Tibial nerve (tissue), 4 donors: Measurements from ENCODE around the gene BTRC. TPM values are rescaled to one million over a fixed set of nuclear protein-coding genes. Genes with fewer than 3 reads are reported as not detected.
"Not testable (repeated sequence)": the region's sequence is repeated elsewhere in the genome, so short reads cannot be mapped to it uniquely, and the experiment has no call there.

Source experiments
- DNase-seq, 2 donors: peaks; one replicate each; pipeline ENCODE4 v3.0.0-alpha.2; 2019; ENCODE audit warnings: low spot score in 2 of 2
- H3K27ac ChIP-seq, 4 donors: fragments of 200-600 bp; sonication (generic) in 3 of 4; one replicate each; pipeline ENCODE4 v1.5.1; 2017 to 2019; ENCODE audit warnings: mild to moderate bottlenecking in 1 of 4
- H3K27me3 ChIP-seq, 2 donors: fragments of 200-600 bp; sonication (generic) in 1 of 2; one replicate each; pipeline versions ENCODE4 v1.5.1 to v1.6.0; 2017 to 2019
- H3K36me3 ChIP-seq, 3 donors: fragments of 200-600 bp; sonication (generic); one replicate each; pipeline ENCODE4 v1.5.1; 2018 to 2019
- H3K4me1 ChIP-seq, 4 donors: fragments of 200-600 bp; sonication (generic) in 3 of 4; one replicate each; pipeline ENCODE4 v1.5.1; 2017 to 2019
- H3K4me3 ChIP-seq, 4 donors: fragments of 200-600 bp; sonication (generic) in 3 of 4; one replicate each; pipeline ENCODE4 v1.5.1; 2017 to 2019; ENCODE audit warnings: mild to moderate bottlenecking in 1 of 4, moderate library complexity in 1 of 4
- H3K9me3 ChIP-seq, 4 donors: fragments of 200-600 bp; sonication (generic) in 3 of 4; one replicate each; pipeline ENCODE4 v1.5.1; 2017 to 2019
- EP300 ChIP-seq, 2 donors: sonication (generic); formaldehyde crosslinking; IDR thresholded peaks; one replicate each; pipeline ENCODE4 v1.6.1; 2017; ENCODE audit warnings: antibody characterized with exemption in 2 of 2, mild to moderate bottlenecking in 1 of 2
- POLR2A ChIP-seq, 2 donors: fragments of 450-650 bp; IDR thresholded peaks; one replicate each; pipeline ENCODE4 v1.6.1; 2017; ENCODE audit warnings: antibody characterized with exemption in 2 of 2, mild to moderate bottlenecking in 2 of 2, moderate library complexity in 2 of 2
- WGBS, 2 donors: methylation state at CpG; one replicate each; pipeline ENCODE4 v1.1.5; 2018; 5-methylcytosine and 5-hydroxymethylcytosine counted together
- total RNA-seq, 4 donors: library from RNA; depleted of rRNA; stranded (reverse); fragments of >200 nt; gene quantifications; one replicate each; pipeline ENCODE4 v1.1.0, GENCODE V29; 2016
- TF ChIP-seq, protein P1 (sequence below), 5 experiments: fragments of 200-600 bp in 3 of 5; fragments of 450-650 bp in 2 of 5; sonication (generic) in 3 of 5; IDR thresholded peaks; one replicate each; pipeline ENCODE4 v1.5.1; 2016 to 2019; ENCODE audit warnings: antibody characterized with exemption in 5 of 5, mild to moderate bottlenecking in 3 of 5, moderate library complexity in 2 of 5

Gene BTRC
- total RNA-seq, 4 donors from 2014 or later: 7.9 to 14.2 (median 8.8) TPM

DNA sequence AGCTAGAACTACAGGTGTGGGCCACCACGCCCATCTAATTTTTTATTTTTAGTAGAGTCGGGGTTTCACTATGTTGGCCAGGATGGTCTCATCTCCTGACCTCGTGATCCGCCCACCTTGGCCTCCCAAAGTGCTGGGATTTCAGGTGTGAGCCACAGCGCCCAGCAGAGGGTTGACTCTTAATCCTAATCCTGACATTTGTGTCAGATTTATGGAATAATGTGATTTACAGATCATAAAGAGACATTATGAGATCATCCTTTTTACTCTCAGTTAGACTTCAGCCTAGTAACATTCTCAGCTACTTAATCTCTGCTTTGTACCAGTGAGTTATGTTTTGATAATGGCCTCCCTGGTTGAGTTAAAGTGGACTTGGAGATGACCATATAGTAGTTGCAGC lies 2.2 kb downstream of the BTRC start:
- Histone ChIP-seq H3K9me3 (no peaks in the 10 kb centered on the region), H3K4me3 (no peak overlapping the region), H3K4me1 (peaks cover 0 to 18% (median 2%) of the 10 kb centered on the region in 4 donors), H3K36me3 (peaks cover 0 to 10% (median 0%) of the 10 kb centered on the region in 3 donors), H3K27me3 (no peaks in the 10 kb centered on the region), H3K27ac (no peak overlapping the region)
- TF ChIP-seq, protein P1, sequence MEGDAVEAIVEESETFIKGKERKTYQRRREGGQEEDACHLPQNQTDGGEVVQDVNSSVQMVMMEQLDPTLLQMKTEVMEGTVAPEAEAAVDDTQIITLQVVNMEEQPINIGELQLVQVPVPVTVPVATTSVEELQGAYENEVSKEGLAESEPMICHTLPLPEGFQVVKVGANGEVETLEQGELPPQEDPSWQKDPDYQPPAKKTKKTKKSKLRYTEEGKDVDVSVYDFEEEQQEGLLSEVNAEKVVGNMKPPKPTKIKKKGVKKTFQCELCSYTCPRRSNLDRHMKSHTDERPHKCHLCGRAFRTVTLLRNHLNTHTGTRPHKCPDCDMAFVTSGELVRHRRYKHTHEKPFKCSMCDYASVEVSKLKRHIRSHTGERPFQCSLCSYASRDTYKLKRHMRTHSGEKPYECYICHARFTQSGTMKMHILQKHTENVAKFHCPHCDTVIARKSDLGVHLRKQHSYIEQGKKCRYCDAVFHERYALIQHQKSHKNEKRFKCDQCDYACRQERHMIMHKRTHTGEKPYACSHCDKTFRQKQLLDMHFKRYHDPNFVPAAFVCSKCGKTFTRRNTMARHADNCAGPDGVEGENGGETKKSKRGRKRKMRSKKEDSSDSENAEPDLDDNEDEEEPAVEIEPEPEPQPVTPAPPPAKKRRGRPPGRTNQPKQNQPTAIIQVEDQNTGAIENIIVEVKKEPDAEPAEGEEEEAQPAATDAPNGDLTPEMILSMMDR (IDR thresholded peaks at IDR 0.05): no peak
- TF ChIP-seq EP300 (IDR thresholded peaks at IDR 0.05) (no peak), POLR2A (IDR thresholded peaks at IDR 0.05) (no peak)
- no peak for DNase-seq
- WGBS, 2 donors: 97% methylated on average over 5 of the region's 5 CpGs

DNA sequence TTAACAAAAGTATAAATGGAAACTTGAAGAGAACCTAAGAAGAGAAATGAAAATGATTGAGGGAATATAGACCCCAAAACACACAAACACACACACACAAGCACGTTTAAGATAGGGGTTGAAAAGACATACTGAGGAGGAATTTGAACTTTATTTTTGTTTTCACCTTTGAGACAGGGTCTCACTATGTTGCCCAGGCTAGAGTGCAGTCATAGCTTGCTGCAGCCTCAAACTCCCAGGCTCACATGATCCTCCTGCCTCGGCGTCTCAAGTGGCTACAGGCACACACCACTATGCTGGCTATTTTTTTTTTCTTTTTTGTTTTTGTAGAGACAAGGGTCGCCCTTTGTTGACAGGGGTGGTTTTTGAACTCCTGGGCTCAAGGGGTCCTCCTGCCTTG lies 4.0 kb downstream of the BTRC start:
- 63 to 64% methylated on average over 4 of the region's 4 CpGs for WGBS, 2 donors
- DNase-seq: no peak
- H3K9me3 ChIP-seq: no peaks in the 10 kb centered on the region
- TF ChIP-seq, protein P1 (IDR thresholded peaks at IDR 0.05): no peak
- TF ChIP-seq POLR2A (IDR thresholded peaks at IDR 0.05) (no peak), EP300 (IDR thresholded peaks at IDR 0.05) (no peak)
- peaks cover 0 to 12% (median 0%) of the 10 kb centered on the region in 3 donors for H3K36me3 ChIP-seq
- no peak overlapping the region for H3K4me3 ChIP-seq
- no peak overlapping the region for H3K27ac ChIP-seq
- no peaks in the 10 kb centered on the region for H3K27me3 ChIP-seq
- peaks cover 0 to 18% (median 2%) of the 10 kb centered on the region in 4 donors for H3K4me1 ChIP-seq

DNA sequence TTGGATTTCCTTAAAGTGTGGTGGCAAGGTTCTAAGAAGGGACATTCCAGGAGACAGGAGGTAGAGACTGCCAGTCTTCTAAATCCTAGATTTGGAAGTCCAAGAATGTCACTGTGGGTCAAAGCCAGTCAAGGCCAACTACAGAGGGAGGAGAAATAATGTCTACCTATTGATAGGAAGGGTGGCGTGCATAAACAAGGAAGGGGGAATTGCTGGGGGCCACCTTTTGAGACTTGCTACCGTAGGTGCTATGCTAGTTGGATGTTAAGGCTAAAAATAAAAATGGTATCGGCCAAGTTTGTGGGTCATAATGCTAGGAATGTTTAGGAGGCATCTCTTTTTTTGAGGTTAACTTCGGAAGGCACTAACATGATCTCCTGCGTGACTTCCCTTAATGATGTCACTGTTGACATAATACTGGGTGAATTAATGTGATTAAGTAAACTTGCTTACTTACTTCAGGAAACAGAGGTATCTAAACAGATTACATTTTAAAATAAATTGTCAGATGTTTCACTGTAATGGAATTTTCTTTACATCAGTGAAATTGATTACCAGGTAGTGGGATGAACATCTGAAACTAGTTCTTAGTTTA lies 4.8 kb downstream of the BTRC start:
- Histone ChIP-seq H3K36me3 (peaks cover 0 to 12% (median 0%) of the 10 kb centered on the region in 3 donors), H3K27me3 (no peaks in the 10 kb centered on the region), H3K4me3 (no peak overlapping the region), H3K9me3 (no peaks in the 10 kb centered on the region), H3K4me1 (peaks cover 0 to 16% (median 0%) of the 10 kb centered on the region in 4 donors), H3K27ac (no peak overlapping the region)
- TF ChIP-seq EP300 (IDR thresholded peaks at IDR 0.05) (no peak), POLR2A (IDR thresholded peaks at IDR 0.05) (no peak)
- TF ChIP-seq, protein P1 (IDR thresholded peaks at IDR 0.05): no peak
- 65 to 67% methylated on average over 5 of the region's 5 CpGs for WGBS, 2 donors
- no peak for DNase-seq

DNA sequence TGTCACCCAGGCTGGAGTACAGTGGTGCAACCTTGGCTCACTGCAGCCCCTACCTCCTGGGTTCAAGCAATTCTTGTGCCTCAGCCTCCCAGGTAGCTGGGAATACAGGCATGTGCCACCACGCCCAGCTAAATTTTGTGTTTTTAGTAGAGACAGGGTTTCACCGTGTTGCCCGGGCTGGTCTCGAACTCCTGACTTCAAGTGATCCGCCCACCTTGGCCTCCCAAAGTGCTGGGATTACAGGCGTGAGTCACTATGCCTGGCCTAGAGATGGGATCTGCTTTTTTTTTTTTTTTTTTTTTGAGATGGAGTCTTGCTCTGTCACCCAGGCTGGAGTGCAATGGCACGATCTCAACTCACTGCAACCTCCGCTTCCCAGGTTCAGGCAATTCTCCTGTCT lies 6.1 kb downstream of the BTRC start:
- DNase-seq, H3K4me3 ChIP-seq, H3K9me3 ChIP-seq, H3K27me3 ChIP-seq, H3K27ac ChIP-seq: not testable (repeated sequence)
- 94 to 96% methylated on average over 8 of the region's 8 CpGs for WGBS, 2 donors
- peaks cover 0 to 13% (median 0%) of the 10 kb centered on the region in 3 donors for H3K36me3 ChIP-seq
- peaks cover 0 to 18% (median 2%) of the 10 kb centered on the region in 4 donors for H3K4me1 ChIP-seq

DNA sequence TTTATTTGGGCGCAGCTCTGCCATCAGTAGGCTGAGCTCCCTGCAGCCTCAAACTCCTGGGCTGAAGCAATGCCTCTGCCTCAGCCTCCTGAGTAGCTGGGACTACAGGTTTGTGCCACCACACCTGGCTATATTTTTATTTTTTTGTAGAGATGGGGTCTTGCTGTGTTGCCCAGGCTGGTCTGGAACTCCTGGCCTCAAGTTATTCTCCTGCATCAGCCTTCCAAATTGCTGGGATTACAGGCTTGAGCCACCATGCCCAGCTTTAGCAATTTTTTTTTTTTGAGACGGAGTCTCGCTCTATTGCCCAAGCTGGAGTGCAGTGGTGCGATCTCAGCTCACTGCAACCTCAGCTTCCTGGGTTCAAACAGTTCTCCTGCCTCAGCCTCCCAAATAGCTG lies 6.9 kb downstream of the BTRC start:
- Histone ChIP-seq H3K36me3 (peaks cover 0 to 20% (median 0%) of the 10 kb centered on the region in 3 donors), H3K4me1 (peaks cover 0 to 13% (median 2%) of the 10 kb centered on the region in 4 donors)
- not testable (repeated sequence) for H3K27ac ChIP-seq, H3K9me3 ChIP-seq, DNase-seq, H3K27me3 ChIP-seq, H3K4me3 ChIP-seq
- 95 to 100% methylated on average over 4 of the region's 4 CpGs for WGBS, 2 donors

DNA sequence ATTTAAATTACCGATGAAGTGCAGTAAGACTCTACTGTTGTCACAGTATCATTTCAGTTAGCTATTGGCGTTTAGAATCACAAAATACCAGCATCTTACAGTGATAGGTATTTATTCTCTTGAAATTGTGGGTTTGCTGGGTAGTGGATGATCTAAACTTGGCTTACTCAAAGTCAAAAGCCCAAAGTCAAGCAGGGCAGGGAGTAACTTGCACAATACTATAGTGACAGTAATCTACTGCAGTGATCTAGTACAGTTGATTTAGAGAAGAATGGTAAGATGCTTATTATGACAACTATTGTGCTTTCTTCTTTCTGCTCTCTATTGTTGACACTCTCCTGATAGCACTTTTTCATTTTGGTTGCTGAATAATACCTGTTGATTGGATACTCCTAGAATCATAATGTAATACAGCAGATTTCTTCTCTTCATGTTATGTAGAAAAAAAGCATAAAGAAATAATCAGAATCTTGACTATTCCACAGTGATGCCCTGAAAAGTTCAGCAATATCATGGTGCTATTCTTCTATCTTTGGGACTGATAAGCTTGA lies 10.0 kb downstream of the BTRC start:
- H3K27ac ChIP-seq: no peak overlapping the region
- peaks cover 0 to 10% (median 2%) of the 10 kb centered on the region in 4 donors for H3K4me1 ChIP-seq
- DNase-seq: no peak
- H3K36me3 ChIP-seq: peaks cover 0 to 23% (median 0%) of the 10 kb centered on the region in 3 donors
- no peaks in the 10 kb centered on the region for H3K9me3 ChIP-seq
- TF ChIP-seq EP300 (IDR thresholded peaks at IDR 0.05): no peak
- H3K4me3 ChIP-seq: no peak overlapping the region
- 77 to 78% methylated on average over 2 of the region's 2 CpGs for WGBS, 2 donors
- H3K27me3 ChIP-seq: no peaks in the 10 kb centered on the region
